ENCODE results near the gene C16orf96. TPM values are rescaled to one million over a fixed set of nuclear protein-coding genes. Genes with fewer than 3 reads are reported as not detected.
A peak's percentile ranks its signal among the peaks of the same experiment; 100 is the strongest.

The C16orf96 gene
- 0.30 and 0.32 TPM in 2 replicates for total RNA-seq
- long read RNA-seq: 0 reads

GRCh38 chr16:4556112-4556511 lies at the start of gene C16orf96:
Gene C16orf96 (plus strand): TSS chr16:4556340. CDS start chr16:4556490, 150 bp downstream.
- TF ChIP-seq, protein P1, sequence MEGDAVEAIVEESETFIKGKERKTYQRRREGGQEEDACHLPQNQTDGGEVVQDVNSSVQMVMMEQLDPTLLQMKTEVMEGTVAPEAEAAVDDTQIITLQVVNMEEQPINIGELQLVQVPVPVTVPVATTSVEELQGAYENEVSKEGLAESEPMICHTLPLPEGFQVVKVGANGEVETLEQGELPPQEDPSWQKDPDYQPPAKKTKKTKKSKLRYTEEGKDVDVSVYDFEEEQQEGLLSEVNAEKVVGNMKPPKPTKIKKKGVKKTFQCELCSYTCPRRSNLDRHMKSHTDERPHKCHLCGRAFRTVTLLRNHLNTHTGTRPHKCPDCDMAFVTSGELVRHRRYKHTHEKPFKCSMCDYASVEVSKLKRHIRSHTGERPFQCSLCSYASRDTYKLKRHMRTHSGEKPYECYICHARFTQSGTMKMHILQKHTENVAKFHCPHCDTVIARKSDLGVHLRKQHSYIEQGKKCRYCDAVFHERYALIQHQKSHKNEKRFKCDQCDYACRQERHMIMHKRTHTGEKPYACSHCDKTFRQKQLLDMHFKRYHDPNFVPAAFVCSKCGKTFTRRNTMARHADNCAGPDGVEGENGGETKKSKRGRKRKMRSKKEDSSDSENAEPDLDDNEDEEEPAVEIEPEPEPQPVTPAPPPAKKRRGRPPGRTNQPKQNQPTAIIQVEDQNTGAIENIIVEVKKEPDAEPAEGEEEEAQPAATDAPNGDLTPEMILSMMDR (conservative IDR thresholded peaks at IDR 0.05): no peak
- H3K27ac Mint-ChIP-seq (ENCODE audit: unreplicated experiment): no peak within 1 kb of the TSS
- peaks cover under 1% of the 10 kb centered on the region for H3K4me1 Mint-ChIP-seq
- DNase-seq (ENCODE audit: low read depth, low spot score): no peak
- H3K9me3 Mint-ChIP-seq: no peaks in the 10 kb centered on the region
- no peaks in the 10 kb centered on the region for H3K27me3 Mint-ChIP-seq (ENCODE audit: low read depth)
- no peaks in the 10 kb centered on the region for H3K36me3 Mint-ChIP-seq (ENCODE audit: low read depth)
- no peak within 1 kb of the TSS for H3K4me3 Mint-ChIP-seq

DNA sequence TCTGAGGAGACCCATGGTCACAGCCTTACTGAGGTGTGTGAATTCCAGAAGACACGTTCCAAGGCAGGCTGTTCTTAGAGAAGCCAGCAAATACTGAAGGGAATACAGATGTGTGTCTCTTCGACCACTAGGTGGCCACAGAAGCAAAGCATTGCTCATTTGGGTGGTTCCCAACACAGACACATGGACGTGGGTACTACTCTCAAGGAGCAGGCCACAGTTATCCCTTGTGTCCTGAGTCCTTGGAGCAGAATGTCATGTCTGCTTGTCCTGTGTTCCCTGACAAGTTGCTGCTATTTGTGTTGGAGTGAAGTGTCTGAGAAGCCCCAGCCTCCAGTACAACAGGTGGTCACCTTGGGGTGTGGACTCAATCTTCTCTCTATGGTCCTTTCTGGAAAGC lies 49.7 kb upstream of the C16orf96 start:
- Mint-ChIP-seq H3K9me3 (no peaks in the 10 kb centered on the region), H3K36me3 (ENCODE audit: low read depth) (no peaks in the 10 kb centered on the region), H3K4me3 (no peak overlapping the region), H3K27me3 (ENCODE audit: low read depth) (no peaks in the 10 kb centered on the region), H3K4me1 (peaks cover 4% of the 10 kb centered on the region), H3K27ac (ENCODE audit: unreplicated experiment) (peak overlapping the region; percentile 67)
- TF ChIP-seq, protein P1 (conservative IDR thresholded peaks at IDR 0.05): peak; percentile 88
- DNase-seq (ENCODE audit: low read depth, low spot score): peak; percentile 44

DNA sequence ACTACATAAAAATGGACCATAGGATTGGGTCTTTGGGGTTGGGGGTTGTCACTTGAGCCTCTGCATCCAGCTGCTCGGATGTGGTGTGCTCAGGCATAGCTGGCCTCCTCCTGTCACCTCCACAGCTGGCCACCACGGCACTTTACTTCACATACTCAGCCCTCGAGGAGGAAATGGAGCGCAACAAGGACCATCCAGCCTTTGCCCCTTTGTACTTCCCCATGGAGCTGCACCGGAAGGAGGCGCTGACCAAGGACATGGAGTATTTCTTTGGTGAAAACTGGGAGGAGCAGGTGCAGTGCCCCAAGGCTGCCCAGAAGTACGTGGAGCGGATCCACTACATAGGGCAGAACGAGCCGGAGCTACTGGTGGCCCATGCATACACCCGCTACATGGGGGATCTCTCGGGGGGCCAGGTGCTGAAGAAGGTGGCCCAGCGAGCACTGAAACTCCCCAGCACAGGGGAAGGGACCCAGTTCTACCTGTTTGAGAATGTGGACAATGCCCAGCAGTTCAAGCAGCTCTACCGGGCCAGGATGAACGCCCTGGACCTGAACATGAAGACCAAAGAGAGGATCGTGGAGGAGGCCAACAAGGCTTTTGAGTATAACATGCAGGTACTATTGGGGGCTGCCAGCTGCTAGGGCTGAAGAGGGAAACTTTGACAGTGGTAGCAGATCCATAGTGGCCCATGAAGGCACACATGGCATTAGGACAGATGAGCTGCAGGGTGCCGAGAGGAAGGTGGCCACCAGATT lies 48.4 kb upstream of the C16orf96 start:
- H3K4me1 Mint-ChIP-seq: no peaks in the 10 kb centered on the region
- H3K9me3 Mint-ChIP-seq: no peaks in the 10 kb centered on the region
- H3K4me3 Mint-ChIP-seq: no peak overlapping the region
- TF ChIP-seq, protein P1 (conservative IDR thresholded peaks at IDR 0.05): no peak
- H3K27me3 Mint-ChIP-seq (ENCODE audit: low read depth): no peaks in the 10 kb centered on the region
- H3K36me3 Mint-ChIP-seq (ENCODE audit: low read depth): no peaks in the 10 kb centered on the region
- no peak for DNase-seq (ENCODE audit: low read depth, low spot score)
- no peak overlapping the region for H3K27ac Mint-ChIP-seq (ENCODE audit: unreplicated experiment)

DNA sequence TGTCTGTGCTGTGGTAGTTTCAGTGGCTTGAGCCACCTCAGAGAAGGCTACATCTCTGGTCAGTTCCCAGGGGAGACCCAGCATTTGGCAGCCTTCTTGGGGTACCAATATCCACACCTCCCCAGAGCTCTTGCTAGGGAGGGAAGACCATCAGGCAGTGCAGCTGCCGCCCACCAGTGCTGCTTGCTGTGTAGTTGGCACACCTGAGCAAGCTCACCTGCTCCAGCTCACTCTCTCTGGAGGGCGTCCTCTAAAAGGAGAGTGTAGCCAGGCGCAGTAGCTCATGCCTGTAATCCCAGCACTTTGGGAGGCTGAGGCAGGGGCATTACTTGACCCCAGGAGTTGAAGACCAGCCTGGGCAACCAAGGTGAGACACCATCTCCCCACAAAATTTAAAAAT lies 47.3 kb upstream of the C16orf96 start:
- Mint-ChIP-seq H3K4me1 (no peaks in the 10 kb centered on the region), H3K9me3 (no peaks in the 10 kb centered on the region), H3K36me3 (ENCODE audit: low read depth) (no peaks in the 10 kb centered on the region), H3K27me3 (ENCODE audit: low read depth) (no peaks in the 10 kb centered on the region), H3K27ac (ENCODE audit: unreplicated experiment) (no peak overlapping the region), H3K4me3 (no peak overlapping the region)
- TF ChIP-seq, protein P1 (conservative IDR thresholded peaks at IDR 0.05): no peak
- DNase-seq (ENCODE audit: low read depth, low spot score): no peak

DNA sequence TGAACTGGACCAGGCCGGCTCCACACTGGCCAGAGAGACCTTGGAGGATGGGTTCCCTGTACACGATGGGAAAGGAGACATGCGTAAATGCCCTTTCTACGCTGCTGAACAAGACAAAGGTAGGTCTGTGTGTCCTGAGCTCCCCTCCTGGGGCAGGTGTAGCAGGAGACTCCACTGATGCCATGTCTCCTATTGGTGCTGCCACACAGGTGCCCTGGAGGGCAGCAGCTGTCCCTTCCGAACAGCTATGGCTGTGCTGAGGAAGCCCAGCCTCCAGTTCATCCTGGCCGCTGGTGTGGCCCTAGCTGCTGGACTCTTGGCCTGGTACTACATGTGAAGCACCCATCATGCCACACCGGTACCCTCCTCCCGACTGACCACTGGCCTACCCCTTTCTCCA lies 46.7 kb upstream of the C16orf96 start:
- no peaks in the 10 kb centered on the region for H3K4me1 Mint-ChIP-seq

More for the DNA sequence above, 46.7 kb upstream of the C16orf96 start:
- TF ChIP-seq, protein P1 (conservative IDR thresholded peaks at IDR 0.05): no peak
- DNase-seq (ENCODE audit: low read depth, low spot score): no peak
- Mint-ChIP-seq H3K27me3 (ENCODE audit: low read depth) (no peaks in the 10 kb centered on the region), H3K4me3 (no peak overlapping the region), H3K9me3 (no peaks in the 10 kb centered on the region), H3K36me3 (ENCODE audit: low read depth) (no peaks in the 10 kb centered on the region), H3K27ac (ENCODE audit: unreplicated experiment) (no peak overlapping the region)

Measured in neural crest cell (in vitro differentiated cells).